Measurements from ENCODE around the gene RAB44.

- TF ChIP-seq CTCF (conservative IDR thresholded peaks at IDR 0.05) (no peak), EZH2 (IDR thresholded peaks at IDR 0.05; ENCODE audit: low read depth) (no peak)
Measured at GRCh38 chr6:36719126-36719525, 21.5 kb downstream of the RAB44 start.

Data from PC-9 (cell line).